ENCODE measurements around the gene RMRP.

RMRP gene

GRCh38 chr9:35675732-35676392, 18.0 kb upstream of the RMRP start:
- Histone ChIP-seq H3K27ac (ENCODE audit: low read depth, low read length) (peak overlapping the region; percentile 52; the same call in 1 of the 2 replicates), H3K27me3 (ENCODE audit: insufficient read depth, low read length) (peaks cover 15% of the 10 kb centered on the region), H3K9ac (ENCODE audit: low read depth, low read length) (peak overlapping the region; percentile 71), H3K4me1 (ENCODE audit: insufficient read depth, low read length) (no peaks in the 10 kb centered on the region), H3K9me3 (ENCODE audit: insufficient read depth, low read depth, low read length) (no peaks in the 10 kb centered on the region), H3K4me3 (ENCODE audit: low read length) (peak overlapping the region; percentile 57), H3K36me3 (ENCODE audit: insufficient read depth, low read length) (no peaks in the 10 kb centered on the region)
- 6% methylated on average over 51 of the region's 51 CpGs for WGBS

DNA sequence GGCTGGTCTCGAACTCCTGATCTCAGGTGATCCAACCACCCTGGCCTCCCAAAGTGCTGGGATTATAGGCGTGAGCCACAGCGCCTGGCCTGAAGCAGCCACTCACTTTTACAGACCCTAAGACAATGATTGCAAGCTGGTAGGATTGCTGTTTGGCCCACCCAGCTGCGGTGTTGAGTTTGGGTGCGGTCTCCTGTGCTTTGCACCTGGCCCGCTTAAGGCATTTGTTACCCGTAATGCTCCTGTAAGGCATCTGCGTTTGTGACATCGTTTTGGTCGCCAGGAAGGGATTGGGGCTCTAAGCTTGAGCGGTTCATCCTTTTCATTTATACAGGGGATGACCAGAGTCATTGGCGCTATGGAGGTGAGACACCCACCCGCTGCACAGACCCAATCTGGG, 17.4 kb upstream of the RMRP start:
- peaks cover 15% of the 10 kb centered on the region for H3K27me3 ChIP-seq (ENCODE audit: insufficient read depth, low read length)
- H3K9ac ChIP-seq (ENCODE audit: low read depth, low read length): peak overlapping the region; percentile 71
- H3K36me3 ChIP-seq (ENCODE audit: insufficient read depth, low read length): no peaks in the 10 kb centered on the region
- H3K9me3 ChIP-seq (ENCODE audit: insufficient read depth, low read depth, low read length): no peaks in the 10 kb centered on the region
- H3K4me3 ChIP-seq (ENCODE audit: low read length): peak overlapping the region; percentile 57
- no peaks in the 10 kb centered on the region for H3K4me1 ChIP-seq (ENCODE audit: insufficient read depth, low read length)
- H3K27ac ChIP-seq (ENCODE audit: low read depth, low read length): no peak overlapping the region
- 33% methylated on average over 13 of the region's 13 CpGs for WGBS

GRCh38 chr9:35674025-35674361, 16.2 kb upstream of the RMRP start:
- Histone ChIP-seq H3K4me3 (ENCODE audit: low read length) (no peak overlapping the region), H3K27me3 (ENCODE audit: insufficient read depth, low read length) (peaks cover 15% of the 10 kb centered on the region), H3K4me1 (ENCODE audit: insufficient read depth, low read length) (no peaks in the 10 kb centered on the region), H3K9ac (ENCODE audit: low read depth, low read length) (no peak overlapping the region), H3K9me3 (ENCODE audit: insufficient read depth, low read depth, low read length) (no peaks in the 10 kb centered on the region), H3K36me3 (ENCODE audit: insufficient read depth, low read length) (no peaks in the 10 kb centered on the region), H3K27ac (ENCODE audit: low read depth, low read length) (no peak overlapping the region)
- WGBS: 87% methylated on average over 3 of the region's 3 CpGs

DNA sequence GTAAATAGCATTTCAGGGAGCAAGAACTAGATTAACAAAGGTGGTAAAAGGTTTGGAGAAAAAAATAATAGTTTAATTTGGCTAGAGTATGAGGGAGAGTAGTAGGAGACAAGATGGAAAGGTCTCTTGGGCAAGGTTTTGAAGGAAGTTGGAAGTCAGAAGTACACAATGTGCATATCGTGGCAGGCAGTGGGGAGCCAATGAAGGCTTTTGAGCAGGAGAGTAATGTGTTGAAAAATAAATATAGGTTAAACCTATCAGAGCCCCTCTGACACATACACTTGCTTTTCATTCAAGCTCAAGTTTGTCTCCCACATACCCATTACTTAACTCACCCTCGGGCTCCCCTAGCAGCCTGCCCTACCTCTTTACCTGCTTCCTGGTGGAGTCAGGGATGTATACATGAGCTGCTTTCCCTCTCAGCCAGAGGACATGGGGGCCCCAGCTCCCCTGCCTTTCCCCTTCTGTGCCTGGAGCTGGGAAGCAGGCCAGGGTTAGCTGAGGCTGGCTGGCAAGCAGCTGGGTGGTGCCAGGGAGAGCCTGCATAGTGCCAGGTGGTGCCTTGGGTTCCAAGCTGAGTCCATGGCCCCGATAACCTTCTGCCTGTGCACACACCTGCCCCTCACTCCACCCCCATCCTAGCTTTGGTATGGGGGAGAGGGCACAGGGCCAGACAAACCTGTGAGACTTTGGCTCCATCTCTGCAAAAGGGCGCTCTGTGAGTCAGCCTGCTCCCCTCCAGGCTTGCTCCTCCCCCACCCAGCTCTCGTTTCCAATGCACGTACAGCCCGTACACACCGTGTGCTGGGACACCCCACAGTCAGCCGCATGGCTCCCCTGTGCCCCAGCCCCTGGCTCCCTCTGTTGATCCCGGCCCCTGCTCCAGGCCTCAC, 15.6 kb upstream of the RMRP start, which contains the start of gene CA9:
TSS of gene CA9 (plus strand) at position 797 of the 893 bp plus-strand sequence. CDS start at position 829, 32 bp downstream.
- H3K4me3 ChIP-seq (ENCODE audit: low read length): no peak within 1 kb of the TSS; the same call in 1 of the 2 replicates

GRCh38 chr9:35669331-35670145, 11.7 kb upstream of the RMRP start:
- Histone ChIP-seq H3K4me3 (ENCODE audit: low read length) (no peak overlapping the region), H3K36me3 (ENCODE audit: insufficient read depth, low read length) (no peaks in the 10 kb centered on the region), H3K27me3 (ENCODE audit: insufficient read depth, low read length) (peaks cover 8% of the 10 kb centered on the region), H3K4me1 (ENCODE audit: insufficient read depth, low read length) (0 out of 2 replicates have a peak, but pooled peaks cover 3% of the 10 kb centered on the region), H3K9ac (ENCODE audit: low read depth, low read length) (no peak overlapping the region), H3K9me3 (ENCODE audit: insufficient read depth, low read depth, low read length) (no peaks in the 10 kb centered on the region), H3K27ac (ENCODE audit: low read depth, low read length) (no peak overlapping the region)
- WGBS: 88% methylated on average over 6 of the region's 6 CpGs

More for the DNA sequence above, 15.6 kb upstream of the RMRP start, which contains the start of gene CA9:
- Histone ChIP-seq H3K27me3 (ENCODE audit: insufficient read depth, low read length) (peaks cover 15% of the 10 kb centered on the region), H3K27ac (ENCODE audit: low read depth, low read length) (no peak within 1 kb of the TSS), H3K36me3 (ENCODE audit: insufficient read depth, low read length) (no peaks in the 10 kb centered on the region), H3K4me1 (ENCODE audit: insufficient read depth, low read length) (no peaks in the 10 kb centered on the region), H3K9ac (ENCODE audit: low read depth, low read length) (no peak within 1 kb of the TSS), H3K9me3 (ENCODE audit: insufficient read depth, low read depth, low read length) (no peaks in the 10 kb centered on the region)
- WGBS: 84% methylated on average over 10 of the region's 10 CpGs

DNA sequence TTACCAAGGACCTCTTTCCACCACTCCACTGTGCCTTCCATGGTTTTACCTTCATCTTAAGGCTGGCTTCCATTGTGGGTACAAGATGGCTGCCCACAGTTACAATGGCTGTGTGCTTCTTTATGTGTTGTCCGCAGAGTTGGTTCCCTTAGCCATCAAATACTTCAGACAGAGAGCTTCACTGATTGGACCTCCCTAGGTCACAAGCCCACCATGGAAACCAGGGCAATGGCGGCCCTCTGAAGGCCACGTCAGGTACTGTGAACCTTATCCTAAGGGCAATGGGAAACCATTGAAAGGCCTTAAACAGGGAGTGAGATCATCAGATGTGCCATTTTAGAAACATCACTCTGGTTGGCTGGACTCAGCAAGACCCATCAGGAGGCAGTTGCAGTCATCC, 10.1 kb upstream of the RMRP start:
- no peak overlapping the region for H3K9ac ChIP-seq (ENCODE audit: low read depth, low read length)
- H3K4me1 ChIP-seq (ENCODE audit: insufficient read depth, low read length): 0 out of 2 replicates have a peak, but pooled peaks cover 3% of the 10 kb centered on the region
- H3K4me3 ChIP-seq (ENCODE audit: low read length): no peak overlapping the region
- WGBS: 94% methylated on average over 3 of the region's 3 CpGs
- H3K36me3 ChIP-seq (ENCODE audit: insufficient read depth, low read length): peaks cover 8% of the 10 kb centered on the region
- no peaks in the 10 kb centered on the region for H3K9me3 ChIP-seq (ENCODE audit: insufficient read depth, low read depth, low read length)
- H3K27ac ChIP-seq (ENCODE audit: low read depth, low read length): no peak overlapping the region
- H3K27me3 ChIP-seq (ENCODE audit: insufficient read depth, low read length): no peaks in the 10 kb centered on the region

DNA sequence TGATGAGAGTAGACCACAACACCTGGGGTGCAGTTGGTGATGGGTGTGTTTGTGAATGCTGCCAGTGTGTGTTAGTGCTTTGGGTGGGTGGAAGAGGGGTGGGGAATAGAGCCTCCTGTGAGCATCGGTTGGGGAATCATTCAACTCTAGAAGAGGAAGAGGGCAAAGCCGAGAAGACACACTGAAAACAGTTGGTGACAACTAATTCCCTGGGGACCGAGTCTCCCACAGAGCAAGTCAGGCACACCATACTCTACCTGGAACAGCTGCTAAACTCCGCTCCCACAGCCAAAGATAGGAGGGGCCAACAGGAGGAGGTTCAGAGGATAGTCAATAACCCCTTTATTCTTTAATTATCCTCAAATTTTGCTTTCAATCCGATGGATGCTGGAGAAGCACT, 8.7 kb upstream of the RMRP start:
- H3K9me3 ChIP-seq (ENCODE audit: insufficient read depth, low read depth, low read length): no peaks in the 10 kb centered on the region
- H3K4me1 ChIP-seq (ENCODE audit: insufficient read depth, low read length): 0 out of 2 replicates have a peak, but pooled peaks cover 3% of the 10 kb centered on the region
- H3K27me3 ChIP-seq (ENCODE audit: insufficient read depth, low read length): no peaks in the 10 kb centered on the region
- H3K27ac ChIP-seq (ENCODE audit: low read depth, low read length): no peak overlapping the region
- peaks cover 22% of the 10 kb centered on the region for H3K36me3 ChIP-seq (ENCODE audit: insufficient read depth, low read length)
- WGBS: 91% methylated on average over 5 of the region's 5 CpGs
- H3K4me3 ChIP-seq (ENCODE audit: low read length): no peak overlapping the region
- no peak overlapping the region for H3K9ac ChIP-seq (ENCODE audit: low read depth, low read length)

DNA sequence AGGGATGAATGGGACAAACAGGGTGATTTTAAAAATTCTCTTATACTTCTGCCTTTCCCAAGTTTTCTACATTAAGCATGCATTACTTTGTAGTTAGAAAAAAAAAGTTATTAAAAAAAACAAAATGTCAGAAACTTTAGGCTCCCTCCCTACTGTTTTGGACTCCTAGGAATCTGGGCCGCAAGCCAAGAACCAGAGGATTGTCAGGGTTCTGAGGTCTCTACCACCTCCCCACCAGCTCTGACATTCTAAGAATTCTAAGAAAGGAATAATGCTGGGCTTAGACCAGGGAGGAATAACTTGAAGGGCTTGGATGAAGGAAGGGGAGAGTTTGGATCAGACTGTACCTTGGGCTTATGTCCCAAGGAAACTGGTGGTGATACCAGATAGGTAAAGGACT, 8.2 kb upstream of the RMRP start:
- Histone ChIP-seq H3K27ac (ENCODE audit: low read depth, low read length) (no peak overlapping the region), H3K36me3 (ENCODE audit: insufficient read depth, low read length) (peaks cover 26% of the 10 kb centered on the region), H3K27me3 (ENCODE audit: insufficient read depth, low read length) (no peaks in the 10 kb centered on the region), H3K4me1 (ENCODE audit: insufficient read depth, low read length) (0 out of 2 replicates have a peak, but pooled peaks cover 3% of the 10 kb centered on the region), H3K4me3 (ENCODE audit: low read length) (no peak overlapping the region), H3K9ac (ENCODE audit: low read depth, low read length) (no peak overlapping the region), H3K9me3 (ENCODE audit: insufficient read depth, low read depth, low read length) (no peaks in the 10 kb centered on the region)
- 100% methylated on average over 1 of the region's 1 CpG for WGBS

DNA sequence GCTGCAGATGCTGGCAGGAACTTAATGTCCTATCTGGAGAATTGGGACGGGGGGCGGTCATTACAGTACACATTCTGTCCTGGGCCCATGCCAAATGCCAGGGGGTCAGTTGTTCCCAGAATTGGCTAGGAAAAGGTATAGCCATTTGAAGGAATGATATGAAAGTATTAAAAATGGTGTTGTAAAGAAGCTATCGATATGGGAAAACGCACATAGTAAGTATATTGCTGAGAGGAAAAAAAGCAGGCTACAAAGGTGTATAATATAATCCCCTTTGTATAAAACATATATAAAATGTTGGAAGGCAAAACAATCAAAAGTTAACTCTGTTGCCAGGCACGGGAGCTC, 7.6 kb upstream of the RMRP start:
- no peaks in the 10 kb centered on the region for H3K9me3 ChIP-seq (ENCODE audit: insufficient read depth, low read depth, low read length)
- peaks cover 32% of the 10 kb centered on the region for H3K36me3 ChIP-seq (ENCODE audit: insufficient read depth, low read length)
- no peak overlapping the region for H3K9ac ChIP-seq (ENCODE audit: low read depth, low read length)
- H3K4me3 ChIP-seq (ENCODE audit: low read length): peak overlapping the region; percentile 87
- 0 out of 2 replicates have a peak, but pooled peaks cover 3% of the 10 kb centered on the region for H3K4me1 ChIP-seq (ENCODE audit: insufficient read depth, low read length)
- H3K27me3 ChIP-seq (ENCODE audit: insufficient read depth, low read length): no peaks in the 10 kb centered on the region
- H3K27ac ChIP-seq (ENCODE audit: low read depth, low read length): no peak overlapping the region
- 77% methylated on average over 5 of the region's 5 CpGs for WGBS

DNA sequence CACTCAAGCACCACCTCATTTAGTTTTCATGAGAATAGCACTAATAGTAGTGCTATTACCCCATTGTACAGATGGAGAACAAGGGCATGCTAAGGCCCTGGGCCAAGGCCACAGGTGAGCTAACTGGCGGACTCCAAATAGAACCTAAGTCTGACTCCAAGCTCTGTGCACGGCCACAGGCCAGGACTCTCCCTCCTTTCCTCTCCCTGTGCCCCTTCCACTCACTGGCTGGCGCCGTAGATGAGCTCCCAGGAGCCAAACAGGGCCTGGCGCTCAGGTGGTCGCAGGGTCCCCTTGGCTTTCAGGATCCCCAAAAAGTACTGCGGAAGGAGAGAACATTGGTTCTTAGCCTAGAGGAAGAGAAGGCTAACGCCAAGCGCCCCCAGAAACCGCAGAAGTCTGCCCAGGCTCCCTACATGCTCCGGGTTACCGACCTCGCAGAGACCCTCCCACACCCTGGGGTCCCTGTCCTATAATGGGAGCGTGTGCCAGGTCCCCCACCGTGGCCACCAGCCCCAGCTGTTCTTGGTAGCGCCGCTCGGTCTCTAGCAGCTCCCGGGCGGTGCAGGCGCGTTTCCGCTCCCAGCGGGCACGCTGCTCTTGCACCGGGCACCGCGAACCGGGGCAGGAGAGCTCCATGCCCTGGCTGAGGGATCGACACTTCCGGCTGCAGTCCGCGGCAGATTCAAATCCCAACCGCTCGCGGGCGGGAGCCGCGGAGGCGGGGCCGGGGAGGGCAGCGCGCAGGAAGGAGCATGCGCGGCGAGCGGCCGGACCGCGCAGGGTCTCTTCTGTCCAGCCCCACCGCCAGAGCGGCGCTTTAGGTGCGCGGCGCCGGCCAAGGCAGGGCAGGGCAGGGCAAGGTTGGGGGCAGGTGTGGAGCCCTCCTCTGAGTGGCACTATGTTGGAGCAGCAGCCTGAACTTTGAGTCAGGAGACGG, 7.0 kb upstream of the RMRP start, which contains the start of gene ARHGEF39:
TSS of gene ARHGEF39 (minus strand) at position 665 of the 940 bp plus-strand sequence. CDS start at position 639, 26 bp downstream.
- Histone ChIP-seq H3K27me3 (ENCODE audit: insufficient read depth, low read length) (no peaks in the 10 kb centered on the region), H3K4me3 (ENCODE audit: low read length) (peak within 1 kb of the TSS; percentile 87), H3K27ac (ENCODE audit: low read depth, low read length) (peak within 1 kb of the TSS; percentile 64), H3K9me3 (ENCODE audit: insufficient read depth, low read depth, low read length) (no peaks in the 10 kb centered on the region), H3K4me1 (ENCODE audit: insufficient read depth, low read length) (0 out of 2 replicates have a peak, but pooled peaks cover 3% of the 10 kb centered on the region), H3K9ac (ENCODE audit: low read depth, low read length) (peak within 1 kb of the TSS; percentile 89), H3K36me3 (ENCODE audit: insufficient read depth, low read length) (peaks cover 37% of the 10 kb centered on the region)
- whole genome bisulfite sequencing: 7% methylated on average over 58 of the region's 58 CpGs

Measured in HUES64 (cell line).